ENCODE measurements around the gene MAGEA11. TPM values are rescaled to one million over a fixed set of nuclear protein-coding genes. Genes with fewer than 3 reads are reported as not detected.
"Not testable (repeated sequence)": the region's sequence is repeated elsewhere in the genome, so short reads cannot be mapped to it uniquely, and the experiment has no call there.

The MAGEA11 gene
- total RNA-seq, 2 donors from 2014 or later = not detected

DNA sequence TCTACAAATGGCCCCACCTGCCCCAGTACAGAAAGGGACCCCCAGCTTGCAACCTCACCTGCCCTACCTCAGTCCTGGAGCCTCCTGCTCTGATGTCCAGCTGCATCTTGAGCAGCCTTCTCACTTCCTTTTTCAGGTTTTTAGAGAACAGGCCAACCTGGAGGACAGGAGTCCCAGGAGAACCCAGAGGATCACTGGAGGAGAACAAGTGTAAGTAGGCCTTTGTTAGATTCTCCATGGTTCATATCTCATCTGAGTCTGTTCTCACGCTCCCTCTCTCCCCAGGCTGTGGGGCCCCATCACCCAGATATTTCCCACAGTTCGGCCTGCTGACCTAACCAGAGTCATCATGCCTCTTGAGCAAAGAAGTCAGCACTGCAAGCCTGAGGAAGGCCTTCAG, 3.6 kb downstream of the MAGEA11 start:
- DNase-seq (ENCODE audit: low spot score) = no peak
- intact Hi-C loops (cut with DNase I) = no loop called here

DNA sequence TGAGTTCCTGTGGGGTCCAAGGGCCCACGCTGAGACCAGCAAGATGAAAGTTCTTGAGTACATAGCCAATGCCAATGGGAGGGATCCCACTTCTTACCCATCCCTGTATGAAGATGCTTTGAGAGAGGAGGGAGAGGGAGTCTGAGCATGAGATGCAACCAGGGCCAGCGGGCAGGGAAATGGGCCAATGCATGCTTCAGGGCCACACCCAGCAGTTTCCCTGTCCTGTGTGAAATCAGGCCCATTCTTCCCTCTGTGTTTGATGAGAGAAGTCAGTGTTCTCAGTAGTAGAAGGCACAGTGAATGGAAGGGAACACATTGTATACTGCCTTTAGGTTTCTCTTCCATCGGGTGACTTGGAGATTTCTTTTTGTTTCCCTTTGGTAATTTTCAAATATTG, 4.8 kb downstream of the MAGEA11 start:
- no peak for DNase-seq (ENCODE audit: low spot score)
- intact Hi-C loops (cut with DNase I) = no loop called here

- DNase-seq (ENCODE audit: low spot score) = no peak
Measured at GRCh38 chrX:149717803-149718202, 5.9 kb downstream of the MAGEA11 start.

GRCh38 chrX:149718757-149719156, 6.9 kb downstream of the MAGEA11 start:
- DNase-seq (ENCODE audit: low spot score) = no peak
- intact Hi-C loops (cut with DNase I) = no loop called here

More at GRCh38 chrX:149717803-149718202, 5.9 kb downstream of the MAGEA11 start:
- intact Hi-C loops (cut with DNase I) = no loop called here

- intact Hi-C loops (cut with DNase I) = no loop called here
- DNase-seq (ENCODE audit: low spot score) = no peak
Measured at GRCh38 chrX:149720021-149720689, 8.3 kb downstream of the MAGEA11 start.

DNA sequence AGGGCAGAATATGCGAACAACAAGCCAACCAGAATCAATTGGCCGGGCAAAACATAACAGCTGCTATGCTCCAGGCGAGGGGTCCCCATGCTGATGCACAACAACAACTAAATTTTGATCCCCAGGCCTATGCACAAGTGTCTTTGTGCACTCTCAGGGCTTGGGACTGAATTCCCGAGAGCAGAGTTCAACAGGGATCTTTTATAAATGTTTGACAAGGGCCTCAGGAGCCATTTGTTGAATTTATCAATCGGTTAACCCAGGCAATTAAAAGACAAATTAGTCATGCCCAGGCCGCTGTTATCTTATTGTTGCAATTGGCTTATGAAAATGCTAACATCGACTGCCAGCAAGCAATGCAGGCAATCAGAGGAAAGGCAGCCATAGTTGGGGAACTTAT, 9.4 kb downstream of the MAGEA11 start:
- intact Hi-C loops (cut with DNase I); DNase-seq (ENCODE audit: low spot score): not testable (repeated sequence)

DNA sequence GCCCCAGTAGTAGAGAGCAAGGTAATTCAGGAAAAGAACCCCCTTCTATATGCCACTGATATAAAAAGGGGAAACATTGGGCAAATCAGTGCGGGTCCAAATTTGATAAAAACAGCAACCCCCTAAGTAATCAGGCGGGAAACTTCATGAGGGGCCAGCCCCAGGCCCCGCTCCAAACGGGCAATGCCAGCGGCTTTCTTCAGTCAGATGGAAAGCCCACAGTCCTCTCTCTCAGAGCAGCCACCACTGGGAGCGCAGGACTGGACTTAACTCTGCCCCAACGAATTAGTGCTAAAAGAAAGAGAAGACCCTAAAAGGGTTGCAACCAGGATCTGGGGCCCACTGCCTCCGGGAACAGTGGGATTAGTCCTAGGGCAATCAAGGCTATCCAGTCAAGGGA, 9.9 kb downstream of the MAGEA11 start:
- no peak for DNase-seq (ENCODE audit: low spot score)
- intact Hi-C loops (cut with DNase I) = no loop called here

GRCh38 chrX:149723583-149724118, 11.8 kb downstream of the MAGEA11 start:
- DNase-seq (ENCODE audit: low spot score); intact Hi-C loops (cut with DNase I): not testable (repeated sequence)

GRCh38 chrX:149727308-149727707, 15.4 kb downstream of the MAGEA11 start:
- intact Hi-C loops (cut with DNase I); DNase-seq (ENCODE audit: low spot score): not testable (repeated sequence)

GRCh38 chrX:149742269-149742668, 30.4 kb downstream of the MAGEA11 start:
- DNase-seq (ENCODE audit: low spot score); intact Hi-C loops (cut with DNase I): not testable (repeated sequence)

- intact Hi-C loops (cut with DNase I); DNase-seq (ENCODE audit: low spot score): not testable (repeated sequence)
Measured at GRCh38 chrX:149746390-149747007, 34.6 kb downstream of the MAGEA11 start.

GRCh38 chrX:149757206-149758067, 45.6 kb downstream of the MAGEA11 start:
- intact Hi-C loops (cut with DNase I) = no loop called here
- peak; percentile 52 for DNase-seq (ENCODE audit: low spot score)

- intact Hi-C loops (cut with DNase I) = no loop called here
- DNase-seq (ENCODE audit: low spot score) = peak; percentile 56
Measured at GRCh38 chrX:149758068-149758714, 46.3 kb downstream of the MAGEA11 start.

DNA sequence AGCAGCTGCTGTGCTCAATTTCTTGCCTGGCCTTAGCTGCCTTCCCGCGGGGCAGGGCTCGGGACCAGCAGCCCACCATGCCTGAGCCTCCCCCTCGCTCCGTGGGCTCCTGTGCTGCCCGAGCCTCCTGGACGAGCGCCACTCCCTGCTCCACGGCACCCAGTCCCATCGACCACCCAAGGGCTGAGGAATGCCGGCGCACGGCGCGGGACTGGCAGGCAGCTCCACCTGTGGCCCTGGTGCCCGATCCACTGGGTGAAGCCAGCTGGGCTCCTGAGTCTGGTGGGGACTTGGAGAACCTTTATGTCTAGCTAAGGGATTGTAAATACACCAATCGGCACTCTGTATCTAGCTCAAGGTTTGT, 46.8 kb downstream of the MAGEA11 start:
- intact Hi-C loops (cut with DNase I) = not testable (repeated sequence)
- peak; percentile 82 for DNase-seq (ENCODE audit: low spot score)

GRCh38 chrX:149759824-149760223, 48.0 kb downstream of the MAGEA11 start:
- intact Hi-C loops (cut with DNase I) = no loop called here
- DNase-seq (ENCODE audit: low spot score) = peak; percentile 50

DNA sequence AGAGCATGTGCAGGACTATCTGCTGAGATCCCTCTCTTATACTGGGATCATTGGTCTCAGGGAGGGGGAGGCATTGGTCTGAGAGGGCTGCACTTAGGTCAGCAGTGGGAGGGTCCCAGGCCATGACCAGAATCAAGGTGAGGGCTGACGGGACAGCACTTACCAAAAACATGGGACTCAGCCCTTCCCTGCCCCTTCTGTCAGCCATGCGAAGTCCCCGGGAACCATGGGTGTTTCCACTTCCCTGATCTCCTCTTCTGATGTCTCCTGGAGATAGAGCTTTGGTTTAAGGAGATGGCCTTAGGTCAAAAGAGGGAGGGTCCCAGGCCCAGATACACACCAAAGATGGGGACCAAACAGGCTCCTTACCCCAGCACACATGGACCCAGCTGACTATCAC, 49.1 kb downstream of the MAGEA11 start:
- no peak for DNase-seq (ENCODE audit: low spot score)
- intact Hi-C loops (cut with DNase I) = no loop called here

GRCh38 chrX:149761858-149762674, 50.2 kb downstream of the MAGEA11 start:
- intact Hi-C loops (cut with DNase I) = not testable (repeated sequence)
- DNase-seq (ENCODE audit: low spot score) = peak; percentile 63

DNA sequence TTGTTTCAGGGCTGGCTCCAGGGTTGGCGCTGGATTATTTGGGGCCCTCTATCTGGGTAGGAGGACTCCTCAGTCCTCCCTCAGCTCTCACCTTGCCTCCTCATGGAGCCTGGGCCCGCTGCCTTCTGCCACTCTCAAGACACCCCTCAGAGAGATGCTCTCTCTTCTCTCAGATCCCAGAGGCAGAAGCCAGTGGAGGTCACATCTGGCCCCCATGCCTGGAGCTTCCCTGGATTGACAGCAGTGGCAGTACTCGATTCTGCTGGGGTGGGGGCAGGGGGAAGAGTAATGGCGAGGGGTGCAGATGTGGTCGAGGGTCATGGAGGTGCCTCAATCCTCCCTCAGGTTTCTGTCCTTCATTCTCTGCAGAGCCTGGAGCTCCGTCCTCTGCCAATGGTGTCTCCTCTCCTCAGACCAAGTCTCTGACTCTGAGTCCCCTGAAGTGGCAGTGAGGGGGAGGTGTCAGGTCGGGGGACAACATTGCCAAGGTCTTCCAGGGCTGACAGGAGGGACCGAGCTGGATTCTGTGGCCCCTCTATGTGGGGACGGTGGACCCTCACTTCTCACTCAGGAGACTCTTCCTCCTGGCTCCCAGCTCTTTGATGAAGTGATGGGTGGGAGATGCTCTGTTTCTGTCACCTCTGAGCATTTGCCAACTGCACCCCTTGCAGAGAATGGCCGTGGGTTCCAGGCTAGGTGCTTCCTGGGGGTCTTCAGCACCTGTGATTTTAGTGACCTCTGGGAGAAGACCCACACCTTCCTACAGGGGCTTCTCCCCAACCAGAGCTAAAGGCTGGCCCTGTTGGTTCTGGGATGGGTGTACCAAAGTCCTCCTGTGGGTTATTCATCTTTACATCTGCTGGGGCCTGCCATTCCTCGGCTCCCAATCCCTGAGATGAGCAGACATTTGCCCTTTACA, 51.1 kb downstream of the MAGEA11 start:
- peak; percentile 56 for DNase-seq (ENCODE audit: low spot score)
- intact Hi-C loops (cut with DNase I) = no loop called here
